ENCODE measurements around the gene TFCP2L1.

DNA sequence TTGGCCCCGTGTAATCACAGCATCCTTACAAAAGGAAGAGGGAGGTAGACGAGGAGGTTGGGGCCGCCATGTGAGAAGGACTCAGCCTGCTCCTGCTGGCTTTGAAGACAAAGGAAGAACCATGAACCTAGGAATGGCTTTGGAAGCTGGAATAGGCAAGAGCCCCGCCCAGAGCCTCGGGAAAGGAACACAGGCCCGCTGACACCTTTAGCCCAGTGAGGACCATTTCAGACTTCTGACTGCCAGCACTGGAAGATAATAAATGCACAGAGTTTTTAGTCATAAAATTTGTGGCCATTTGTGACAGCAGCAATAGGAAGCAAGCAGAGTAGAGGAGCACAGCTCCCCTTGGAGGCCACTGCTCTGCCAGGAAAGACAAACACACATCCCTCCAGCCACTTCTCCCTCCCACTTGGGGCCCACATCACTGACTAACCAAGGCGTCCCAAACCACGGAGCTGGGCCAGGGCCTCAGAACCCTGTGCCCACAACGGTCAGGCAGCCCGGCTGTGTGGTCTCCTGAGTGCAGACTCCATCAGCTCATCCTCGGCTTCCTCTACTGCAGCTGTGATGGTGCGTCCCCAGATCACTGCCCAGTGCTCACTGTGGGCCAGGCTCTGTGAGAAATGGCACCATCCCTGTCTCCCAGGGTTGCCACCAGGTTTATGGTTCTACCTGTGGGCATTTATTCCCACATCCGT, 39.7 kb downstream of the TFCP2L1 start:
- TF ChIP-seq, protein P1, sequence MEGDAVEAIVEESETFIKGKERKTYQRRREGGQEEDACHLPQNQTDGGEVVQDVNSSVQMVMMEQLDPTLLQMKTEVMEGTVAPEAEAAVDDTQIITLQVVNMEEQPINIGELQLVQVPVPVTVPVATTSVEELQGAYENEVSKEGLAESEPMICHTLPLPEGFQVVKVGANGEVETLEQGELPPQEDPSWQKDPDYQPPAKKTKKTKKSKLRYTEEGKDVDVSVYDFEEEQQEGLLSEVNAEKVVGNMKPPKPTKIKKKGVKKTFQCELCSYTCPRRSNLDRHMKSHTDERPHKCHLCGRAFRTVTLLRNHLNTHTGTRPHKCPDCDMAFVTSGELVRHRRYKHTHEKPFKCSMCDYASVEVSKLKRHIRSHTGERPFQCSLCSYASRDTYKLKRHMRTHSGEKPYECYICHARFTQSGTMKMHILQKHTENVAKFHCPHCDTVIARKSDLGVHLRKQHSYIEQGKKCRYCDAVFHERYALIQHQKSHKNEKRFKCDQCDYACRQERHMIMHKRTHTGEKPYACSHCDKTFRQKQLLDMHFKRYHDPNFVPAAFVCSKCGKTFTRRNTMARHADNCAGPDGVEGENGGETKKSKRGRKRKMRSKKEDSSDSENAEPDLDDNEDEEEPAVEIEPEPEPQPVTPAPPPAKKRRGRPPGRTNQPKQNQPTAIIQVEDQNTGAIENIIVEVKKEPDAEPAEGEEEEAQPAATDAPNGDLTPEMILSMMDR (IDR thresholded peaks at IDR 0.05; ENCODE audit: low read depth, low read length, missing input control): no peak
- TF ChIP-seq, protein P2, sequence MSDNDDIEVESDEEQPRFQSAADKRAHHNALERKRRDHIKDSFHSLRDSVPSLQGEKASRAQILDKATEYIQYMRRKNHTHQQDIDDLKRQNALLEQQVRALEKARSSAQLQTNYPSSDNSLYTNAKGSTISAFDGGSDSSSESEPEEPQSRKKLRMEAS (IDR thresholded peaks at IDR 0.05): no peak
- TF ChIP-seq RAD21 (IDR thresholded peaks at IDR 0.05) (no peak), YY1 (IDR thresholded peaks at IDR 0.05) (no peak), GABPA (IDR thresholded peaks at IDR 0.05 in 1 of 2, conservative IDR thresholded peaks at IDR 0.05 in 1 of 2) (no peak), FOXA1 (IDR thresholded peaks at IDR 0.05) (no peak)
- TF ChIP-seq, protein P3, sequence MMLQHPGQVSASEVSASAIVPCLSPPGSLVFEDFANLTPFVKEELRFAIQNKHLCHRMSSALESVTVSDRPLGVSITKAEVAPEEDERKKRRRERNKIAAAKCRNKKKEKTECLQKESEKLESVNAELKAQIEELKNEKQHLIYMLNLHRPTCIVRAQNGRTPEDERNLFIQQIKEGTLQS (IDR thresholded peaks at IDR 0.05): no peak

All from liver (tissue), 3 donors.